IPS-15b (cell line): ENCODE measurements around the gene MGRN1.

Experiments
- H3K27me3 ChIP-seq: one replicate; pipeline ENCODE4 v1.6.1; 2013; ENCODE audit warnings: low read length; ENCODE audit not compliant: control insufficient read depth, insufficient read depth
- H3K36me3 ChIP-seq: one replicate; pipeline ENCODE4 v1.6.1; 2013; ENCODE audit warnings: low read length; ENCODE audit not compliant: control insufficient read depth, insufficient read depth
- H3K4me1 ChIP-seq: one replicate; pipeline ENCODE4 v1.6.1; 2013; ENCODE audit warnings: mild to moderate bottlenecking, low read length; ENCODE audit not compliant: control insufficient read depth, insufficient read depth
- H3K4me3 ChIP-seq: one replicate; pipeline ENCODE4 v1.5.1; 2013; ENCODE audit warnings: low read depth, low read length
- H3K9ac ChIP-seq: one replicate; pipeline ENCODE4 v1.6.1; 2013; ENCODE audit warnings: low read depth, mild to moderate bottlenecking, low read length
- H3K9me3 ChIP-seq: one replicate; pipeline ENCODE4 v1.6.1; 2013; ENCODE audit warnings: mild to moderate bottlenecking, low read length; ENCODE audit not compliant: control insufficient read depth, insufficient read depth

The MGRN1 gene

DNA sequence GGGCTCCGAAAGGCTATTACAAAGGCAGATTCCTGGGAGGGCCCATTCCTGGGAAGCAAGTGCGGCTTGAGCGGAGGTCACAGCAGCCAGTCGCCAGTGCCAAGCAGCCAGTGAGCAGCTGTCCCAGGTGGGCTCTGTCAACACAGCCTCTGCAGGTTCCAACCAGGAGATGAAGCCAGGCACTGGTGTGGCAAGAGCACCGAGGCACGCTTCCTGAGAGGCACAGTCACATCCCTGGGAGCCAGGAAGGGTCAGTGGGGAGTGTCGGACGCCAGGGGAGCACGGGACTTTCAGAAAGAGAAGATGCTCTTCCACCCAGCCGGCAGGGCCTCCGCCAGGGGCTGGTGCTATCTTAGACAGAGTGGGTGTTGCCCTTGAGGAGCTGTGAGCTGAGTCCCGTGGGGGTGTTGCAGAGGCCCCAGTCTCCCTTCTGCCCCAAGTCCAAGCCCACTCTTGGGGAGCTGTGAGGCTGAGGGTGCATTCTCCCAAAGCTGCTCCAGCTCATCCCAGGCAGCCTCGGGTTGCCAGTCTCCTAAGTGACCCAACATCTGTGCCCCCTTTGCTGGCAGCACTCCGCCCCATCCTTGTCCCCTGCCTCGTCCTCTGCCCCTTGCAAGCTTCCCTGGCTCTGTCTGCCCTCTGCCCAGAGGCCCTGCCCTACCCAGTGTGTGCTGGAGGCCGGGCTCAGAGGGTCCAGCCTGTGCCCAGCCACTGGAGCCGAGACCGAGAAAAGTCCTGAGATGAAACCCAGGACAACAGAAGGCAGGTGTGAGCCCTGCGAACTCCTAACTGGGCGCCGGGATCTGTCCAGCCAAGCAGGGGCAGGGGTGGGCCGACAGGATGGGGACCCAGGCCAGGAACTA lies 16.6 kb upstream of the MGRN1 start:
- Histone ChIP-seq H3K4me3 (no peak overlapping the region), H3K9me3 (no peaks in the 10 kb centered on the region), H3K27me3 (no peaks in the 10 kb centered on the region), H3K4me1 (peaks cover 3% of the 10 kb centered on the region), H3K9ac (no peak overlapping the region), H3K36me3 (peaks cover 30% of the 10 kb centered on the region)

DNA sequence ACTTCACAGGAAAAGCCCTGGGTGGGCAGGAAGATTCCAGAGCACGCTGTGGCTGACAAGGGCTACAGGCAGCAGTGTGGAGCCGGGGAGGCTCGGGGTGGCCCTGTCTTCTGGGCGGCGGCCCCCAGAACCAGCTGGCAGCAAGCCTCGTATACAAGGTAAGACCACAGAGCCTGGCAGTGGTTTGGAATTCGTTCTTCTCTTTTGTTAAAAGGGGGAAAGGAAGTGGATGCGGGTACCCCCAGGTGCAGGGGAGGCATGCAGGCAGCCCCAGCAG lies 16.0 kb upstream of the MGRN1 start:
- Histone ChIP-seq H3K4me3 (no peak overlapping the region), H3K9me3 (no peaks in the 10 kb centered on the region), H3K4me1 (peaks cover 3% of the 10 kb centered on the region), H3K9ac (no peak overlapping the region), H3K36me3 (peaks cover 30% of the 10 kb centered on the region), H3K27me3 (no peaks in the 10 kb centered on the region)

DNA sequence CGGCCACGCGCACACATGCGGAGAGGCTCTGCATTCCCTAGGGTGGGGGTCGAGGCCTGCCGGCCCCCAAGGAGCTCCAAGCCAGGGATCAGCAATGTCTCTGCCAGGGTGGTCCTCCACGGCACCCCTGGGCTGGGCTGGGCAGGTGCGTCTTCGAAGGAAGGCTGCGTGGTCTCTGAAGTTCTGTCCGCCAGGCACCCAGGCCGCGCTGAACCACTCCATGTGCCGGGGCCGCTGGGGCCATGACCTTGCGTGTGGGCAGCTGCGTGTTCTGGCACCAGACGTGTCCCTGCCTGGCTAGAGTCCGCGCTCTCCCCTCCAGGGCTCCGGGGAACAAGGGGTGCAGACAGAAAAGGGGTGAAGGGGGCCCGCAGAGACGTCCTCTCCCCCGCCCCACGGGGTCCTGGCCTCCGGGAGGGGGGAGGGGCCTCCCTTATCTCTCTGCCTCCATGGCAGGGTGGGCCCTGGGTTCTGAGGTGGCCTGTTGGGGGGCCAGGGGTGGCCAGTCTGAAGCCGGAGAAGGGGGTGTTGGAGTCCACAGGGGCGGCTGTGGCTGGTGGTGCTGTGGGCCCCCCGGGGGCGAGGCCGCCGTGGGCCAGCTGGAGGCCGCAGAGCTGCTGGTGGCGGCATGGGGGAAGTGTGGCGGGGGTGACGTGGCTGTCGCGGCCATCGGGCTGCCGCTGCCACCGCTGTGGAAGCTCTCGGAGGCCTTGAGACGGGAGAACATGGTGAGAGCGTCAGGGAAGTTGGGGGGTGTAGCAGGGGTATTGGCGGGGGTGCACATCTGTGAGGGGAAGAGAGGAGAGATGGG lies 15.2 kb upstream of the MGRN1 start:
- no peaks in the 10 kb centered on the region for H3K27me3 ChIP-seq
- no peak overlapping the region for H3K9ac ChIP-seq
- H3K9me3 ChIP-seq, result no peaks in the 10 kb centered on the region
- peaks cover 30% of the 10 kb centered on the region for H3K36me3 ChIP-seq
- H3K4me3 ChIP-seq, result no peak overlapping the region
- H3K4me1 ChIP-seq, result peaks cover 3% of the 10 kb centered on the region

DNA sequence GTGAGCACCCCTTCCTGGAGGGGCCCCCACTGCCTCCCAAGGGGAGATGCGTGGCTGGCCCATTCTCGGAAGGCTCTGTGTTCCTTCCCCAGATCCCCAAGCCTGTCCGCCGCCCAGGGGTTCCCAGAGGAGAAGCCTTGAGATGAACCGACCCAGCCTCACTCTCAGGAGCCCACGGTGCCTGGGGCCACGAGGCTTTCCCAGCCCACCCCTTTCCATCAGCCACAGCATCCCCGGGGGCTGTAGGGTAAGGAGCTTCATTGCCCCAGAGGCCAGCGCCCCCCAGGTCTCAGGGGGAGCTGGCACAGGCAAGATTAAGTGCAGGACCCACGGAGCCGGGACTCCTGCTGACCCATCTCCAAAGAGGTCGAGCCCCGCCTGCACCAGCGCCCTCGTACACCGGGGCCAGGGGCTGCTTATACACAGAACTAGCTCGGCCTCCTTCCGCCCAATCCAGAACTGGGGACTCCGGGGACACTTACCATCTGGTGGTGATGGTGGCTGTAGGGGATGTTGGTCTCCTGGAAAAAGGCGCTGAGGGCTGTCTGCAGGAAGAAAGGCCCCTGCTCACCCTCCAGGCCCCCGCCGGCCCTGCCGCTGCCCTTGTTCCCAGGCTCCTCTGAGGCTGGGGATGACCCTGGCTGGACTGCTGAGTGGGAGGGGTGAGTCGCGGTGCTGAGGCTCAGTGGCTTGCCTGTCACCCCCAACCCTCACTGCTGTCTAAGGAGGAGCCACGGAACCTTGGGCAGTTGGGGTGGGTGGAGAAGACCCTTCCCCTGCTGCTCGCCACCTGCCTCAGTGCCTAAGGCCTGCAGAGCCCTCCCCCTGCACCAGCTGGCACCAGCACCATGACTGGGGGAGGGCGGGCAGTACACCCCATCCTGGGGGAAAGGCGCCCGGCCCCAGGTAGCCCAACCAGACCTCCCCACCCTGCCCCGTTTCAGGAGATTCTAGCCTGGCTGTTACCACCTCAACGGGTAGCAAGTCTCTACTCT lies 14.3 kb upstream of the MGRN1 start:
- no peaks in the 10 kb centered on the region for H3K9me3 ChIP-seq
- H3K4me1 ChIP-seq, result peaks cover 3% of the 10 kb centered on the region
- no peak overlapping the region for H3K4me3 ChIP-seq
- peaks cover 30% of the 10 kb centered on the region for H3K36me3 ChIP-seq
- no peak overlapping the region for H3K9ac ChIP-seq
- H3K27me3 ChIP-seq, result no peaks in the 10 kb centered on the region

DNA sequence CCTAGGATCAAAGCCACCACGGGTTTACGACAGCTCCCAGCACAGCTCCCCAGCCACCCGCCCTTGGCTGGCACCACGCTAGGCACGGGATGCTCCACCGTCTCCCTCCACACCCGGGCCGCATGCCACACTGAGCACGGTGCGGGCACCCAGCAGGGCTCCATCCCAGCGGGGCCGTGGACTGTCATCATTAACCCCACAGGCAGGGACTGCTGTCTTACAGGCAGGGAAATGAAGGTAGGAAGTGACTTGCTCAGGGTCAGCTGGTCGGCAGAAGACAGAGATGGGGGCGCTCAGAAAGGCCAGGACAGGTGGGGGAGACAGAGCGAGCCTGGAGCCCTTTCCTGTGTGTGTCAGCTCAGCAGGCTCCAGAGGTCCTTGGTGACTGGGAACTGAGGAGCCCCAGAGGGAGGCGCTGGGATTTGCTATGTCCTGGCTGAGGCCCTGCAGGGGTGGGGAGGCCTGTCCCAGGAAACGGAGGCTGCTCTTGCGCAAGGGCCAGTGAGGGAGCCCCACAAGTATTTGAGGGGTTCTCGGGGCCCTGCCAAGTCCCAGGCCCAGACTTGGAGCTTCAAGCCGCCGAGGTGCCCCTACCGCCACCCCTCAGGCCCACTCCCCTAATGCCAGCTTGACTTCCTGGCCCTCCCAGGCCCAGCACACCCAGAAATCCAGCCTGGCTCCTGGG lies 13.1 kb upstream of the MGRN1 start:
- Histone ChIP-seq H3K9ac (no peak overlapping the region), H3K9me3 (no peaks in the 10 kb centered on the region), H3K36me3 (peaks cover 30% of the 10 kb centered on the region)

DNA sequence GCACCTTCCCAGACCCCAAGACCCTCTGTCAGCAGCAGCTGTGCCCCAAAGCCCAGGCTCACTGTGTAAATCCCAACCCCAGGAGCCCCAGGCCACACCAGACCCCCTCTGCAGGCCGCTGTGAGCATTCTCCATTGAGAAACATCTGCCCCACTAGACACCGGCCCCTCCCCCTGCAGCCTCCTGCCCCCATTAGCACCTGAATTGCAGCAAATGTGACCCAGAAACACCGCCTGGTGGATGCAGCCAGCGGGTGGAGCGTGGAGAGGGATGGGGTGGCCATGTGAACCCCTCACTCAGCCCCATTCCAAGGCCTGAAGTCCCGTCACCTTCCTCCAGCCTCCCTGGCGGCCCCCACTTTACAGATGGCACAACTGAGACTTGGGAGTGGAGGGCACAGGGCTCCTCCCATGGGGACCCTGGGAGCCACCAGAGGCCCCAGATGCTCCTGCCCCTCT lies 12.1 kb upstream of the MGRN1 start:
- H3K4me1 ChIP-seq, result peaks cover 5% of the 10 kb centered on the region
- H3K4me3 ChIP-seq, result peak overlapping the region; percentile 77

More for the DNA sequence above, 13.1 kb upstream of the MGRN1 start:
- Histone ChIP-seq H3K4me1 (peaks cover 5% of the 10 kb centered on the region), H3K27me3 (no peaks in the 10 kb centered on the region), H3K4me3 (no peak overlapping the region)

DNA sequence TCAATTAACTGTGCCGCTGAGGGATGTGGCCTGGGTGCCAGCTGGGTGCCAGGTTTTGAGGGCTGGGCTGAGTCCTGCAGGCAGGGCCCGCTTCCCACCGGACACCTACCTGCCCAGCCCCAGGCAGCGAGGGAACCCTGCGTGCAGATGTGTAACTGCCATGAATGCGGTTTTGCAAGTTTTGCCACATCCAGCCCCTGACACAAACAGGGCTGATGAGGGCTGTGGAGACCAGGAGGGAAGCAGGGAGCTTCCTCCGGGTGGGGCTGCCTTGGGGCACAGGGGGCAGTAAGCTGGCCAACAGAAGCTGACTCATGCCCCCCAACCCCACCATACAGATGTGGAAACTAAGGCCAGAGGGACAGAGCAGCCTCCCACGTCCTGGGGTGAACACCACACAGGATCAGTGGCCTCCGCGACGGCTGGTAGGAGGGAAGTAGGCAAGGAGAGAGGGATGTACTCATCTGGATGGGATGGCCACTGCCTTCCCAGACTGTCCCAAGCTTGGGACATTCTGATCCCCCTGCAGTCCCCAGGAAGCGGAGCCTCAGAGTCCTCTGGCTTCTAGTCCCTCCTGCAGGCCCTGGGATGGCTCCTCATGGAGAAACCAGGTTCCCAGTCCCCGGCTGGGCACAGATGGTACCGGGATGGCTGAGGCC lies 11.5 kb upstream of the MGRN1 start:
- Histone ChIP-seq H3K36me3 (peaks cover 19% of the 10 kb centered on the region), H3K4me3 (peak overlapping the region; percentile 77), H3K4me1 (peaks cover 7% of the 10 kb centered on the region)

More for the DNA sequence above, 12.1 kb upstream of the MGRN1 start:
- Histone ChIP-seq H3K9me3 (no peaks in the 10 kb centered on the region), H3K27me3 (no peaks in the 10 kb centered on the region), H3K36me3 (peaks cover 25% of the 10 kb centered on the region), H3K9ac (no peak overlapping the region)

DNA sequence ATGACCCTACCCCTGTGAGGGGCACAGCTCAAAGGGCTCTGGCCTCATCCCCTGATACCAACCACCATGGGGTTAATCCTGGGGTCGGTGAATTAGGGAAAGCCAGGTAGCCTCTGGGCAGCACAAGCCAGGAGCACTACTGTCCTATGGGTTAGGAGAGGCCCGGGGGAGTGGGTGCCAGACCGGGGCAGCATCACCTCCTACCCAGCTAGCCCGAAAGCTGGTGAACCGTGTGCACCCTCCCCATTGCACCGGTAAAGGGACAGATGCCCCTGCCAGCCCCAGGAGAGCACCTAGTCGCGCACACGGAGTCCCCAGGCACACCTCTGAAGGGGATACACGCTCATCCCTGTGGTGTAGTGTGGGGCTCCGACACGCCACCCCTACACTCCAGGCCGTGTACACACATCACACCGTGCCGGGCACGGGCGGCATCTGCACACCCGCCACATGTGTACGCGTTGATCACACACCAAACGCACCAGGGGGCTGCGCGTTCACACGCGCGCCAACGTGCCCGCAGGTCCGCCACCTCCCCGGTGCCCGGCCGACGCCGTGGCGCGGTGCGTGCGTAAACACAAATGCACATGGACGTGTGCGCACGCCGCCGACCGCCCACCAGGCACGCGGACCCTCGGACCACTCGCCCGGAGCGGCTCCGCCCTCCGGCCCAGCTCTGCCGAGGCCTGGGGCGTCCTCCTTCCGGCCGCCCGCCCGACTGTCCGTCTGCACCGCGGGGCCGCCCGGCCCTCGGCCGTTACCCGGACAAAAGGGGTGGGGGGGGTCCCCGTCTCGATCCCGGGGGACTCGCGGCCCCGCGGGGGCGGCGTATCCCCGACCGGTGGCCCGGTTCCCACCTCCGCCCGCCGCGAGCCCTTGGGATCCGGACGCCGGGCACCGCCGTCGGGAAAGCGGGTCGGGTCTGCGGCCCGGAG lies 10.7 kb upstream of the MGRN1 start:
- peak overlapping the region; percentile 87 for H3K9ac ChIP-seq
- H3K9me3 ChIP-seq, result no peaks in the 10 kb centered on the region
- peaks cover 7% of the 10 kb centered on the region for H3K4me1 ChIP-seq
- peaks cover 14% of the 10 kb centered on the region for H3K36me3 ChIP-seq
- H3K27me3 ChIP-seq, result no peaks in the 10 kb centered on the region
- H3K4me3 ChIP-seq, result peak overlapping the region; percentile 77

More for the DNA sequence above, 11.5 kb upstream of the MGRN1 start:
- Histone ChIP-seq H3K27me3 (no peaks in the 10 kb centered on the region), H3K9ac (peak overlapping the region; percentile 87), H3K9me3 (no peaks in the 10 kb centered on the region)

DNA sequence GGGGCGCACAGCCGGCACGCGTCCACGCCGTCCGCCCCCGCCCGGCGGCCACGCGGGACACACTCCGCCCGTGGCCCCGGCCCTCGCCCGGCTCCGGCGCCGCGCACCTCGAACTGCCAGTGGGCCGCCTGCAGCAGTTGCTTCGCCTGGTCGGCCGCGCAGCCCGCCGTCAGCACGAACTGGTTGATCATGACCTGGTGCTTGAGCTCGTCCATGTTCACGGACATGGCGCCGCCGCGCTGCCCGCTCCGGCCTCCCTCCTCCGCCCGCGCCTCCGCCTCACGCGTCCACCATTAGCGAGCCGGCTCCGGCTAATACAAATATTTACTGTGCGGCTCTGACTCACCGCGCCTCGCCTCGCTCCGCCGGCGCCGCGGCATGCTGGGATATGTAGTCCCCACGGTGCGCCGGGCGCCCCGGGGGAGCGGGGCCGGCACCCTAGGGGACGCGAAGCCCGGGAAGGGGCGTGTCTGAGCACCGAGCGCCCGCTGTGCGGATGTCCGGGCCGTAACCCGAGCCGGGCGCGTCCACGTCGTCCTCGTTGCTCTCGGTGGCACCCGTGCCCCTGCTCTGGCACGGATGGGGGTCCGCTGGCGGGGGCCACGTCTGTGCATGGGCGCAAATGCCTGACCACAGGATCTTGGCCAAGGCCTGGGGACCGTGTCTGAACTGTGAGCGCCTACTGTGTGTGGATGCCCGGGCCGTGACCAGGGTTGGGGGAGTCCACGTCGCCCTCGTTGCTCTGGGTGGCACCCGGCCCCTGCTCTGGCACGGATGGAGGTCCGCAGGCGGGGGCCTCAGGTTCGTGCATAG lies 9.8 kb upstream of the MGRN1 start, which contains the start of gene UBALD1:
Gene UBALD1, minus strand, starts transcription at position 318 of the 813 bp plus-strand sequence. Its CDS starts 91 bp downstream, at position 227.
- peaks cover 7% of the 10 kb centered on the region for H3K4me1 ChIP-seq

More for the DNA sequence above, 9.8 kb upstream of the MGRN1 start, which contains the start of gene UBALD1:
- Histone ChIP-seq H3K4me3 (peak within 1 kb of the TSS; percentile 77), H3K9me3 (no peaks in the 10 kb centered on the region), H3K27me3 (no peaks in the 10 kb centered on the region), H3K9ac (peak within 1 kb of the TSS; percentile 87), H3K36me3 (peaks cover 6% of the 10 kb centered on the region)
